DMS153 (cell line): ENCODE results near the gene CYP3A7.
"Not testable (repeated sequence)": the region's sequence is repeated elsewhere in the genome, so short reads cannot be mapped to it uniquely, and the experiment has no call there.

Experiments used
- DNase-seq: peaks from one replicate; lab custom pipeline; 2025; lab: John Stamatoyannopoulos, UW

Gene CYP3A7

DNA sequence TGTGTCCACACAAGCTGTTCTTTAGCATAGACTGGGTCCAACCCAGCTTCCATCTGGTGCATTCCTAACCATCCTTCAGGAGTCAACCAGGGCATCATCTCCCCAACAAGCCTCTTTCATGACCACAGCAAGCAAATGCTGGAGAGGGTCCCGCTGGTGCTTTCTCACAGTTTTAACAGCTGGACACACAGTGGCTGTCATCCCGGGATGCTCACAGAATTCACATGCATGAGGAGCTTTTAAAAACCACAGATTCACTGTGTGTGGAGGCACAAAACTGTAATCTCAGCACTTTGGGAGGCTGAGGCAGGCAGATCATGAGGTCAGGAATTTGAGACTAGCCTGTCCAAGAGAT, 6.4 kb upstream of the CYP3A7 start:
- DNase-seq, result no peak

DNA sequence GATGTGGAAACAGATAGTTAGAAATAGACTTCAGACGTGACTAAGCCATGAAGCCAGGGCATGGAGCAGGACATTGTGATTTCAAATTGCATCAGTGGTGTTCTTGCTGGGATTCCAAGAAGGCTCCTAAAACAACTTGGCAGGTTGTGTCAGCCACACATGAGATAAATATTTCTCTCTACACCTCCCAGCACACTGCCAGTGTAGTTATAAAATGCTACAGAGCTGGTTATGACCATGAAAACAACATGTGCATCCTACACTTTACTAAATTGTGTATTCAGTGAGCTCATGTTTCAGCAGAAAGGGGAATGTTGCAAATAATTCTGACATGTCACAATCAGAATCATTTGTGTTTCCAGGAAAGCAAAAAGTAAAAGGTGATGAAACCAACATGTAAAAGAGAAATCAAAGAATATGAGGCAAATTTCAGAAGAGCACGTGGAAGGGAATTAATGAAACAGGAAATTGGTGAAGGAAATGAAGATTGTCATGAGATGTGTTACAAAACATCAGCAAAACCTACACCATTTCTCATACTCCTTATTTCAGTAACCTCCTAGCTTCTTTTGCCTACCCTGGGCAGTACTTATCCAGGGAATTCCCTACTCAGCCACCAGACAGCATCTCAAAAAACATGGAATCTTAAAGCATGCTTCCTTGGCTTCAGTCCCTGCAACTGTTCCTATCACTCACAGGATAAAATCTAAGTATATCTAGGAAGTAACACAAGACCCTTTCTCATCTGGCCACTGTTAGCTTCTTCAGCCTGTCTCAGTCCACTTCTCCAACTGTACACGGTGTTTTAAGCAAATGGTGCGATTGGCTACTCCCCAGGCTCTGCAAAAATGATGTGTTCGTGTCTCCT, 5.8 kb upstream of the CYP3A7 start:
- DNase-seq, result no peak

DNA sequence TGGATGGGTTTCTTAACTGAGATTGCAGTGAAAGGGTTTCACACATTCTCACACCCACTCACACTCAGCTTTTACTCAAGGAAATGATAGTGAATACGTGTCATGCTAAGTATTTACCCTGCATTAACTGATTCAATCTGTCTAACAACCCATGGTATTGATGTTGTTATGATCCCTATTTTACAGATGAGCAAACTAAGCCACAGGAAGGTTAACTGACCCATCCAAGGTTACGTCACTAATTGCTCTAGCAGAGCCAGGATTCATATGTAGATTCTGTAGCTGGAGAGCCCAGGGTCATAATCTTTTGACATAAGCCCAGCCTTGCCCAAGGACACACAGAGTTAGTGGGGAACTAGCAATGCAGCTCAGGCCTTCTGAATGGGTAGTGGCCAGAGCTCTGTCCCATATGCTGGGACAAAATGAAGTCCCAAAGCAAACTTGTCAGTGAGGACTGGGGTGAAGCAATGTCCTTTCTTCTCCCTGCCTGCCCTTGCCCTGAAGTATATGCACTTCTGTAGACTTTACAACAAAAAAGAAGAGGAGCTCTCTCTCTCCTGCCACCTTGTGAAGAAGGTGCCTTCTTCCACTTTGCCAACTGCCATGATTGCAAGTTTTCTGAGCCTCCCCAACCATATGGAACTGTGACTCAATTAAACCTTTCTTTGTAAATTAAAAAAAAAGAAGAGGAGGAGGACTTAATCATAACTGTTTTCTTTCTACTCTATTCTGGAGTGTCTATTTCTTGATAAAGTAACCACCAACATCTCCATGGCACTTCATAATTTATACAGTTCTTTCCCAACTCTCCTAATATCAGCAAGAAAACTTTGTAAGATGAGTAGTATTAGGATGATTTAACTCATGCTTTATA, 4.9 kb upstream of the CYP3A7 start:
- no peak for DNase-seq

DNA sequence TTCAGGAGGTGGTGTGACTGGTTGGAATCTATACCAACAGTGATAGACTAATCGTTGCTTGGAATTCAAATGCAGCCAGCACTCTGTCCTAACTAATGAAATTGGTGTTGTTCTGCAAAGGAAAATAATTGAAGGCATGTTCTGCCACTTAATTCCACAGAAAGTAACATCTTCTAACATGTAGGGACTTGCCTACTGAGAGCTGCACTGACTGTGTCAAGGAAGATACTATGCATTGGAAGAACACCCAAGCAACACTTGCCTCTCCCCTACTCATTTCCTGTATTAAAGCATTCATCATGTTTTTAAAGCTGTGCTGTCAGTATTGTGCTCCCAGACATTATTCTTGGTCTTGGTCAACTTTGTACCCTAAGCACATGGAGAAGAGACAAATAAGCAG, 2.7 kb upstream of the CYP3A7 start:
- DNase-seq, result no peak

DNA sequence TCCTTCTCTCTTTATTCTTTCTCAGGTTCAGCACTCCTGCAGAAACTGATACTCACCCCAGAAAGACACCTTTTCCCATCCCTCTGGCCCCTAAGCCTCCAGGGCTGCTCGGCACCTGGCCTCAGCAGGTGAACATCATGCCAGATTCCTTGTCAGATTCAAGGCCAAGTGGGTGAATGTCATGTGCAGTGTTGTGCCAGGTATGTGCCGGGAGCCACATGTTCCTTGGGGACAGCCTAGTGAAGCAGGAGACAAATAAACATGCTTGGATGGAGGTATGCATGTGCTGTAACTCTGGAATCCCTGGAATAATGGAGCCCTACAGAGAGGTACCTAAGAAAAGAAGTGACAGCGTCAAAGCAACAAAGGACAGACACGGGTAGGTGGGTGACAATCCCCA, 1.7 kb upstream of the CYP3A7 start:
- DNase-seq, result not testable (repeated sequence)

DNA sequence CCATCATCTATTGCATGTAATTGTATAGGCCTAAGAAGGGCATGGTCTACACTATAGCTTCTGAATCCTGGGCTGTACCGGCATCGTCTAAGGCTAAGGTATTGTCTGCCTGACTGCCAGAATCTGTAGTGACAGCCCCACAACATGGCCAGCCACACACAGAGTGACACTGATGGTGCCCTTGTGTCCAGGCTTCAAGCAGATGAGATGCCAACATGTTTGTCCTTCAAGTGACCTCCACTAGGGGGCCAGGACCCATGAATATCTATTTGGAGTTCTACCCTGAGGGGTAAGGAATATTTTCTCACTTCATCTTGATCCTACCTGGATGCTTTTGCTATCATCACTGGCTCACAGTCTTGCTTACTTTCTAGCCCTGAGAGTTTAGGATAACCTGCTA, 1.5 kb downstream of the CYP3A7 start:
- DNase-seq, result no peak

DNA sequence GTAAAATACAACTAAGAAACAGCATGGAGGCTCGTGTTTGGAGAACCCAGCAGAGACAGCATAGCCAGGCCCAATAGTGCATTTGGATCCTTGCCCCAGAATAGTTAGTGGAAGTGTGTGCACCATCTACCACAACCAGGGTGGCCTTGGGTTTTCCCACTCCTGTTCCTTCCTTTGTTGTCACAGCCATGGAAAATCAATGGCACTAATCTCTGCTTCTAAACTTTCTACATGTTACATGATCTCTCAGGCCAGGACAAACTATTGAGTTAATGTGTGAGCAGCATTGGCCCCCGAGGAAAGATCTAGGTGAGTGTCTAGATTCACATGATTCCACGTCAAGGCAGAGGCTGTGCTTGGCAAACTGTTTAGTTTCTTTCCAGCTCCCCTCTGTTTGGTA, 2.0 kb downstream of the CYP3A7 start:
- no peak for DNase-seq

DNA sequence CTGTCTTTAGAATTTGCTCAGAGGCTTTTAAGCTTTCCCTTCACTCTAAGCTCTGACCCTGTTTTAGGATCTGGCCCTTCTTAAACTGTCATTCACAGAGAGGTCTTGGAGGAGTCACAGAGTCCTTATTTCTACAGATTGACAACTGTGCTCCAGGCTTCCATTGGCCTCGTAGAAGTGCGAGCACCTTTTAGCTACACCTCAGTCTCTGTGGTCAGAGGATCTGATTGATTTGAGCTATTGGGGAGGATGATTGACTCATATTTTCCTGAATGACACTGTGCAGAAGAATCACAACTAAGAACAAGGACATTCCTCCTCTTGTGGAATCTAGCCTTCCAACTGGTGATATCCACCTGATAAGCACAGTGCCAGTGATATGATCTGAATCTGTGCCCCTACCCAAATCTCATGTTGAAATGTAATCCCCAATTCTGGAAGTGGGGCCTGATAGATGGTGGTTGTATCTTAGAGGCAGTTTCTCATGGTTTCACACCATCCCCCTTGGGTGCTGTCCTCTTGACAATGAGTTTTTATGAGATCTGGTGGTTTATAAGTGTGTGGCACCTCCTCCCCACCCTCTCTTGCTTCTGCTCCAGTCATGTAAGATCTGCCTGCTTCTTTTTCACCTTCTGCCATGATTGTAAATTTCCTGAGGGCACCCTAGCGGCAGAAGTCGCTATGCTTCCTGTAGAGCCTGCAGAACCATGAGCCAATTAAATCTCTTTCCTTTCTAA, 3.2 kb downstream of the CYP3A7 start:
- DNase-seq, result no peak

DNA sequence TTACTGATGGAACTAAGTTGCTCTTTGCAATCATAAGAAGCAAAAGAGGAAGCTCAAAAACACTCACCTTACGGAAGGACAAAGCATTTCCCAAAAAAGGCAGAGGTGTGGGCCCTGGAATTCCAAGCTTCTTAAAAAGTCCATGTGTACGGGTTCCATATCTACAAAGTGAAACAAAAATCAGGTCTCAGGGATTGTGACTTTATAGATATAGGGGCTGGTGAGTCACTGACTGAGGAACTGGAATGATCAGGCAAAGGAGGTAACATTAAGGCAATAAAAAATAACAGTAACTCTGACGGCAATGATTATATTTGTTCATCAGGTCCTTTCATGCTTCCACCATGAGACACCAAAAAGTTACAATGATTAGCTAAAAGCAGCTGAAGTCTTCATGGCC, 4.0 kb downstream of the CYP3A7 start:
- DNase-seq, result no peak

DNA sequence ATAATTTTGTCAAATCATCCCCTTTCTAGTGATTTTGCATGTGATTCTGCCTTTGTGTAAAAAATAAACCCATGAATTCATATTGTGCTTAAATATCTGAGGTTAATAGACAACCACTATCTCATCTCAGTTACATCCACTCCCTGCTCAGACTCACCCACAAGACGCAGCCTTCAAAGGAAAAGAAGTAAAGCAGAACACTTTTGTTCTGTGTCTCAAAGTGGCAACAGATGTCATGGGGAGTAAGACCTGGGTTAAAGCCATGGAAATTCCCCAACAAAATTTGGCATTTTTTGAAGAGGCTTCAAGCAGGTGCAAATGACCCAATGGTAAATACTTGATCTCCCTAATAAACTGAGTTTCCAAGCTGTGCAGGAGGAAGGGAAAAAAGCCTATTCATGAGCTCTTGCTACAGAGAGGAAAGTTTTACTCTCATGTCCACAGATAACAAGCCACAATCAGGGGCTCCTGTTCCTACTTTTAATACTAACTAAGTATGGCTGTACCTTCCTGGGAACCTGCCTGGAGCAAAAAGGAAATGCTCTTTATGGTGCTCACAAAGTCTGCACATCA, 4.7 kb downstream of the CYP3A7 start:
- DNase-seq, result no peak

DNA sequence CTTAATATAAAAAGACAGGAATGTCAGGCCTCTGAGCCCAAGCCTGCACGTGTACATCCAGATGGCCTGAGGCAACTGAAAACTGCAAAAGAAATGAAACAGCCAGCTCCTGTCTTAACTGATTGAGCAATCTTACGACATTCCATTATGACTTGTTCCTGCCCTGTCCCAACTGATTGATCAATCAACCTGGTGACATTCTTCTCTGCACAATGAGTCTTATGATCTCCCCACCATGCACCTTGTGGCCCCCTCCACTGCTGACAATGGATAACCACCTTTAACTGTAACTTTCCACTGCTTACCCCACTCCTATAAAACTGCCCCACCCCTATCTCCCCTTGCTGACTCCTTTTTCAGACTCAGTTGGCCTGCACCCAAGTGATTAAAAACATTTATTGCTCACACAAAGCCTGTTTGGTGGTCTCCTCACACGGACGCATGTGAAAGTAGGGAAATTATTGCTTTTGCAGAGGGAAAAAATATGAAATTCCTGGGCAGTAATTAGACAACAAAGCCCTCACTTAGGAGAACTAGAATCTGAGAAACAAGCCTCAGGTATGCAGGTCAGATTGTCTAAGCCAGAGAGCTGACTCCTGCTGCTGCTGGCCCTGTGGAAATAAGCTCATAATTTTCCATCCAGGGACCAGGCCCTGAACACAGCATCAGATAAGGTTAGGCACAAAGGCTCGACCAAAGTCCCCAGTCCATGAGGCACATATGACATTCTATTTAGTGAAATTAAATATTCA, 5.3 kb downstream of the CYP3A7 start:
- no peak for DNase-seq

DNA sequence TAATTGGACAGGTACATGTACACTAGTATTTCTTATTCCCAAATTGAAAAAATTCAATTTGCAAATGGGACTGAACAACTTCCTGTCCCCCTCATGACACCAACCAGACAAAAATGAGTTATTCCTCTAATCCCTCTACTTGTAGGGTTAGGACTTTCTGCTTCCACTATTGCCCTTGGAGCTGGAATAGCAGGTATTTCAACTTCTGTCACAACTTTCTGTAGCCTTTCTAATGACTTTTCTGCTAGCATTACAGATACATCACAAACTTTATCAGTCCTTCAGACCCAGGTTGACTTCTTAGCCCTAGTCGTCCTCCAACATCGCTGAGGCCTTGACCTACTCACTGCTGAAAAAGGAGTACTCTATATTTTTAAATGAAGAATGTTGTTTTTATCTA, 6.4 kb downstream of the CYP3A7 start:
- no peak for DNase-seq

DNA sequence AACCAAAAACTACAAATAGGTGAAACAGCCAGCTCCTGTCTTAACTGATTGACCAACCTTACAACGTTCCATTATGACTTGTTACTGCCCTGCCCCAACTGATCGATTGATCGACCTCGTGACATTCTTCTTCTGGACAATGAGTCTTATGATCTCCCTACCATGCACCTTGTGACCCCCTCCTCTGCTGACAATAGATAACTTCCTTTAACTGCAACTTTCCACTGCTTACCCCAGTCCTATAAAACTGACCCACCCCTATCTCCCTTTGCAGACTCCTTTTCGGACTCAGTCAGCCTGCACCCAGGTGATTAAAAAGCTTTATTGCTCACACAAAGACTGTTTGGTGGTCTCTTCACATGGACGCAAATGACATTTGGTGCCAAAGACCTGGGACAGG, 11.8 kb downstream of the CYP3A7 start:
- DNase-seq, result not testable (repeated sequence)

DNA sequence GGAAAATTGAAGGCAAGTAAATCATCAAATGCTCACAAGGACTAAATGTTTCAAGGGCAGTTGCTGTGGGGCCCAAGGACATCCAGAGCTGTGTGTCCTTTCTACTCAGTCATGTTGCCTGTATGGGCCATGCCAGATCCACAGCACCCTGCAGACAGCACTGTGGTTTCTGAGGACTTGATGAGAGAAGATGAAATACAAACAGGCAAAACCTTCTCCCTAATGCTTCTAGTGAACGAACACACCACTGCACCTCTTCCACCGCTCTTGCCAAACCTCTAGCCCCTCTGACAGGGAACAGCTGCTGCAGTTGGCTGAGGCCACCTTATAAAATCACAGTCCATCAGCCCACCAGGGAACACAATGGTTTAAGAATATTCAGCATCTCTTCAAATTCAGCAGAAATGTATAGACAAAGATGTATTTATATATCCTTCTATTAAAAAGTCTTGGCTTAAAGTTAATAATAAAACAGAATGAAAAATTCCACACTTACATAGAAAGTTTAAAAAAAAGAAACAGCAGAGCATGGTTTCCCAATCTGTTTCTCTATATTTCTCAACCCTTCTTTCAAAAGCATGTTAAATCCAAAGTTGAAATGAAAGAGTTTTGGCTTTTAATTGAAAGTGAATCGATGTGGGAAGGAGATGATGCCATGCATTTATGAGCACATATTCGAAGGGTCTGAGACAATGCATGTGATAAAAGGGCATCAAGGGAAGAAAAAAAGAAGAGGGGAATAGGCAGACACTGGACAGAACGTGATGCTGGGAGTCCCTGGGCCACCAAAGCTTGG, 14.0 kb downstream of the CYP3A7 start:
- no peak for DNase-seq

DNA sequence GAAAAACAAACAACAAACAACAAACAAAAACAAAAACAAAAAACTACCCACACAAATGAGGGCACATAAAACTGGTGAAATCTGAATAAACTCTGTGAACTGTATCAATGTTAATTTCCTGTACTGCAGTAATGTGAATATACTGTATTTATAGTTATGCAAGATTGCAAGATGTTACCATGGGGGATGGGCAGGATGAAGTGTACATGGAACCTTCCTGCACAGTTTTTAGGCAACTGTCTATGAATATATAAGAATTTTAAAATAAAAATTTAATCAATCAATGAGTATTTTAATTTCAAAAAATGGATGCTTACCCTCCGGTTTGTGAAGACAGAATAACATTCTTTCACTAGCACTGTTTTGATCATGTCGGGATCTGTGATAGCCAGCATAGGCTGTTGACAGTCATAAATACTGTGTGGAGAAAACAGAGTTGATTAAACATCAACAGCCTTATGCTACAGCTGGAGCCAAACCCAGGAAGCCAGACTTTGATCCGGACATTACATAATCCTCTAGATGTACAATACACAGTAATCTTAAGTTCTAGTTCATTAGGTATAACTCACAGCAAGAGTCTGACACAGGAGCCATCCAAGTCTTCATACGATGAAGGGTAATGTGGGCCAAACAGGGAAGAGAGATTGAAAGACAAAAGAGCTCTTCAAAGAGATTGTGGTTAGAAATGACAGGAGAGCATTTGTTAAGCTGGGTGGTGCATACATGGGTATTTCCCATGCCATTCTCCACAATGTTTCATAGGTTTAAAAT, 14.8 kb downstream of the CYP3A7 start:
- no peak for DNase-seq

DNA sequence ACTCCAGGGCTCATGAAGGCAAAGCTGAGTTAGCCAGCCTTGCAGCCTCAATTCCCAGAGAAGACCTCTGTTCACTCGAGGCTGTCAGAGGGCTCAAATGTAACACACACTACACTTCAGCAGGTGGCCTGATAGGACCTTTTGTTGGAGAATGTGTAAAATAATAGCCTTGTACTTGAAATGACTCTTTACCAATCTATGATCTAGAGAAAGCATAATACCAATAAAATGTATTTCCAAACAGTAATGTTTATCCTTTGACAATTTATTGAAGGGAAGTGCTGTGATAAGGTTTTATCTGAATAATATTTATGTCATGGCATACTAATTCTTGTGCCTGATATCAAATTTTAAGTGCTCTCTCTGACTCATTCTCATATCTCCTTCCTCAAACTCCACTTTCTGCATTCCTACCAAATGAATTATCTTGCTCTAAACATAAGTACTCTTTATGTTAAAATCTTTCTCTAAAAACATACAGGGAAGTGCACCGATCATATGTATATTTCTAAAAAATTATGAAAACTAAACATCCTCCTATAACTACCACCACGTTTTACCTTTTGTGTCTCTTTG, 20.9 kb downstream of the CYP3A7 start:
- no peak for DNase-seq

DNA sequence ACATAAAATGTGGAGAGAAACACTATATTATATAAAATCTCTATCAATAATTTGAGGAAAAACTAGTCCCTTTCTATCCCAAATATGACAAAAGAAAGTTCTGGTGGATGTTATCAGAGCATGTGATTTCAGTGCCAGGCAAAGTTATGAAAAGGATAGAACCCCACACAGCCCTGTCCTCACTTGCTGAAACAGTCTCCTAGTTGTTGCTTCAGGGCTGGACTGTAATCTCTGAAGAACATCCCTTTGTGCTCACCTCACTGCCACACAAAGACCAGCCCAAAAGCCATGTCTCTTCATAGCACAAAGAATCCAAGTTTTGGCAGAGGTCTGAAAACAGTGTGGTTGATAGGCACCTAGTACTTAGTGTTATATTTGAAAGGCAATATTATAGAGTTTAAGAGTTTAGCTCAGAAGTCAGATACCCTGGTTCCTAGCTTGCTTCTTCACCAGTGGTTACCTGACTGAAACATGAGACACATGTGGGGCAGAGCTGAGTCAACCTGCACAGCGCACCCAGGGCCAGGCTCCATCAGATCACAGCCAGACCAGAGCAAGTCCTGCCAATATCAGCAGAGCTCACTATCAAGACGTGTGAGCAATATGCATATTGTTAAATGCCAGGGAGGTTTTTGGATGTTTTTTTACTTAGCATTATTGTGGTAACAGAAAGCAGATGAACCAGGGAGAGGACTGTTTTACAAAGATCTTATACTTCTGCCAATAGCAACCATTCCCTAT, 25.0 kb downstream of the CYP3A7 start:
- no peak for DNase-seq

DNA sequence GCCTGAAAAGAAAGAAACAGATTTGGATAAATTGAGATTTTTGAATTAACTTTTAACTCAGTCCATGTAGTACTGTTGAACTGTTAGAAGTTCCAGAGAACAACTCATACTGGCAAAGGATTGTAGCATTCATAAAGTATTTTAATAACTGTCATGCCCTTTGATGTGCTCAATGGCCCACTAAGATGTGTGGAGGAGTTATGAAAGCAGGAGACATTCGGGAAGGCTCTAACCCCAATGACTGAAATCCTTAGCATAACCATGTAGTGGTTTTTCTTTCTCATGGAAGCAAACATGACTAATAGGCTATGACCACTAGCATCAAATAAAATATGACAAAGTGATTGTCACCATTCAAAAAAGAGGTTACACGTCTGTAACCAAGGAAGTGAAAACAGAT, 25.7 kb downstream of the CYP3A7 start:
- DNase-seq, result no peak

DNA sequence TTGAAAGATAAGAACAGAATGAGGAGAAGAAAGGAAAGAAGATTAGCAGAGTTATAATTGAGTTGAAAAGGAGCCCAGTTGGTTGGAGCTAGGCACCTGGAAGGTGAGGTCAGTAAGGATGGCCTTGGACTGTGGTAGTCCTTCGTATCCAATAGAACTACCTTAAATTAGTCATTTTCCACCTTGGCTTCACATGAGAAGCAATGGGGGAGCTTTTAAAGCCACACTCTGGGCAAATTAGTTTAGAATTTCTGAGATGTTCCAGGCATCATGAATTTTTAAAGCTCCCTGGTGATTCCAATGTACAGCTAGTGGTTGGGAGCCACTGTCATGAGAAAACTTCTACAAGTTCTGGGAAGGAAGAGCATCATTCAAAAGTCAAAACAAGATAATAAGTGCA, 27.9 kb downstream of the CYP3A7 start:
- no peak for DNase-seq
